ENCODE results near the gene RNFT2. TPM values are rescaled to one million over a fixed set of nuclear protein-coding genes. Genes with fewer than 3 reads are reported as not detected.

The RNFT2 gene
- total RNA-seq (ENCODE audit: unreplicated experiment): 20.0 TPM
- long read RNA-seq, partial matches to known transcripts: 0 of 2 reads
- long read RNA-seq, other reads (novel, unspliced or antisense): 2 of 2 reads

GRCh38 chr12:116737774-116738657 is at the start of gene RNFT2, which contains the start of gene SPRING1:
Gene RNFT2, plus strand, starts transcription at chr12:116738315. Its CDS starts 2,183 bp downstream, at chr12:116740498.
Gene SPRING1, minus strand, starts transcription at chr12:116738069. Its CDS starts 169 bp downstream, at chr12:116737900.
- Mint-ChIP-seq H3K4me3 (ENCODE audit: unreplicated experiment) (peak within 1 kb of the TSS; percentile 97), H3K4me1 (ENCODE audit: unreplicated experiment) (peaks cover 3% of the 10 kb centered on the region), H3K27ac (ENCODE audit: unreplicated experiment) (peak within 1 kb of the TSS; percentile 84), H3K36me3 (ENCODE audit: low read depth, unreplicated experiment) (peaks cover 6% of the 10 kb centered on the region), H3K27me3 (ENCODE audit: unreplicated experiment) (peaks cover 3% of the 10 kb centered on the region), H3K9me3 (ENCODE audit: unreplicated experiment) (no peaks in the 10 kb centered on the region)
- no peak for TF ChIP-seq CTCF (IDR thresholded peaks at IDR 0.05; ENCODE audit: unreplicated experiment)
- peak; percentile 98 for DNase-seq (ENCODE audit: low spot score)

- H3K36me3 Mint-ChIP-seq (ENCODE audit: low read depth, unreplicated experiment): no peaks in the 10 kb centered on the region
- DNase-seq (ENCODE audit: low spot score): no peak
Measured at GRCh38 chr12:116689521-116689920, 48.6 kb upstream of the RNFT2 start.

GRCh38 chr12:116689979-116690744 is 48.0 kb upstream of the RNFT2 start:
- H3K9me3 Mint-ChIP-seq (ENCODE audit: unreplicated experiment): no peaks in the 10 kb centered on the region
- H3K27me3 Mint-ChIP-seq (ENCODE audit: unreplicated experiment): peaks cover 1% of the 10 kb centered on the region
- no peaks in the 10 kb centered on the region for H3K36me3 Mint-ChIP-seq (ENCODE audit: low read depth, unreplicated experiment)
- H3K4me1 Mint-ChIP-seq (ENCODE audit: unreplicated experiment): peaks cover 8% of the 10 kb centered on the region
- H3K27ac Mint-ChIP-seq (ENCODE audit: unreplicated experiment): no peak overlapping the region
- TF ChIP-seq CTCF (IDR thresholded peaks at IDR 0.05; ENCODE audit: unreplicated experiment): no peak
- no peak overlapping the region for H3K4me3 Mint-ChIP-seq (ENCODE audit: unreplicated experiment)
- DNase-seq (ENCODE audit: low spot score): no peak

More at GRCh38 chr12:116689521-116689920, 48.6 kb upstream of the RNFT2 start:
- no peak overlapping the region for H3K27ac Mint-ChIP-seq (ENCODE audit: unreplicated experiment)
- no peak for TF ChIP-seq CTCF (IDR thresholded peaks at IDR 0.05; ENCODE audit: unreplicated experiment)
- H3K9me3 Mint-ChIP-seq (ENCODE audit: unreplicated experiment): no peaks in the 10 kb centered on the region
- peaks cover 8% of the 10 kb centered on the region for H3K4me1 Mint-ChIP-seq (ENCODE audit: unreplicated experiment)
- no peak overlapping the region for H3K4me3 Mint-ChIP-seq (ENCODE audit: unreplicated experiment)
- peaks cover 1% of the 10 kb centered on the region for H3K27me3 Mint-ChIP-seq (ENCODE audit: unreplicated experiment)

GRCh38 chr12:116691205-116691604 is 46.9 kb upstream of the RNFT2 start:
- Mint-ChIP-seq H3K27ac (ENCODE audit: unreplicated experiment) (no peak overlapping the region), H3K9me3 (ENCODE audit: unreplicated experiment) (no peaks in the 10 kb centered on the region), H3K36me3 (ENCODE audit: low read depth, unreplicated experiment) (no peaks in the 10 kb centered on the region), H3K4me1 (ENCODE audit: unreplicated experiment) (peaks cover 8% of the 10 kb centered on the region), H3K4me3 (ENCODE audit: unreplicated experiment) (no peak overlapping the region), H3K27me3 (ENCODE audit: unreplicated experiment) (peaks cover 1% of the 10 kb centered on the region)
- DNase-seq (ENCODE audit: low spot score): no peak
- TF ChIP-seq CTCF (IDR thresholded peaks at IDR 0.05; ENCODE audit: unreplicated experiment): no peak

Measured in endothelial cell (in vitro differentiated cells).